Middle frontal gyrus (tissue), 1 donor: ENCODE data around the gene RTTN.
"Not testable (repeated sequence)": the region's sequence is repeated elsewhere in the genome, so short reads cannot be mapped to it uniquely, and the experiment has no call there.

ENCODE experiments used
- DNase-seq: peaks from one replicate; pipeline ENCODE4 v3.0.0-alpha.2; 2015; ENCODE audit warnings: low spot score; ENCODE audit errors: extremely low spot score

The RTTN gene

GRCh38 chr18:70205421-70206397 lies at the start of gene RTTN:
RTTN (minus strand) TSS chr18:70205687; CDS start chr18:70205658, 29 bp downstream.
- peak; percentile 94 for DNase-seq

- DNase-seq, result no peak
These were observed 45.3 kb upstream of the RTTN start for GRCh38 chr18:70250781-70251180.

- not testable (repeated sequence) for DNase-seq
These were observed 44.4 kb upstream of the RTTN start for GRCh38 chr18:70249861-70250260.

- DNase-seq, result no peak
These were observed 43.6 kb upstream of the RTTN start for GRCh38 chr18:70249118-70249517.

GRCh38 chr18:70246061-70246466 lies 40.6 kb upstream of the RTTN start:
- DNase-seq, result no peak

GRCh38 chr18:70243131-70243929 lies 37.8 kb upstream of the RTTN start:
- DNase-seq, result no peak

GRCh38 chr18:70236921-70237320 lies 31.4 kb upstream of the RTTN start:
- not testable (repeated sequence) for DNase-seq

GRCh38 chr18:70235478-70235877 lies 30.0 kb upstream of the RTTN start:
- no peak for DNase-seq

GRCh38 chr18:70234667-70235459 lies 29.4 kb upstream of the RTTN start:
- no peak for DNase-seq

- no peak for DNase-seq
These were observed 28.5 kb upstream of the RTTN start for GRCh38 chr18:70233974-70234373.

GRCh38 chr18:70232261-70232660 lies 26.8 kb upstream of the RTTN start:
- no peak for DNase-seq

GRCh38 chr18:70229639-70230038 lies 24.2 kb upstream of the RTTN start:
- DNase-seq, result no peak

- no peak for DNase-seq
These were observed 23.0 kb upstream of the RTTN start for GRCh38 chr18:70228536-70228935.

- no peak for DNase-seq
These were observed 22.0 kb upstream of the RTTN start for GRCh38 chr18:70227438-70227837.

GRCh38 chr18:70221915-70222278 lies 16.4 kb upstream of the RTTN start:
- DNase-seq, result no peak

- DNase-seq, result no peak
These were observed 15.8 kb upstream of the RTTN start for GRCh38 chr18:70221156-70221914.

- DNase-seq, result no peak
These were observed 15.1 kb upstream of the RTTN start for GRCh38 chr18:70220628-70221027.

GRCh38 chr18:70219688-70220087 lies 14.2 kb upstream of the RTTN start:
- DNase-seq, result no peak

- no peak for DNase-seq
These were observed 11.3 kb upstream of the RTTN start for GRCh38 chr18:70216788-70217187.

GRCh38 chr18:70207181-70207580 lies 1.7 kb upstream of the RTTN start:
- no peak for DNase-seq

- no peak for DNase-seq
These were observed 5.2 kb downstream of the RTTN start for GRCh38 chr18:70200286-70200685.
